ENCODE results near the gene RAB11B.
A peak's percentile ranks its signal among the peaks of the same experiment; 100 is the strongest.

GRCh38 chr19:8412783-8413628 lies 22.8 kb downstream of the RAB11B start, which contains the start of gene MARCHF2:
- TF ChIP-seq CTCF (IDR thresholded peaks at IDR 0.05) (peak; percentile 24 to 40 (median 37)), POLR2A (IDR thresholded peaks at IDR 0.05) (no peak), POLR2AphosphoS5 (IDR thresholded peaks at IDR 0.05) (no peak)

Data from breast epithelium (tissue), 3 donors.